GM23338 (cell line): ENCODE results near the gene TENM3. TPM values are rescaled to one million over a fixed set of nuclear protein-coding genes. Genes with fewer than 3 reads are reported as not detected.

Source experiments
- ATAC-seq: fragments of 200-7000 bp; cut with Tn5 transposase; 3 replicates; pipeline ENCODE4 v1.9.1; 2020
- DNase-seq: peaks from one replicate; pipeline ENCODE4 v3.0.0-alpha.2; 2015; ENCODE audit warnings: low spot score
- H2AFZ ChIP-seq: fragments of 200-600 bp; sonication (generic); 2 replicates; pipeline ENCODE4 v1.8.0; 2016; ENCODE audit warnings: antibody characterized with exemption, mild to moderate bottlenecking, moderate library complexity
- H3F3A ChIP-seq: fragments of 200-600 bp; sonication (generic); replicated peaks from 2 replicates; pipeline ENCODE4 v1.8.0; 2017; ENCODE audit warnings: antibody characterized with exemption, mixed run types, low read depth
- H3K27ac ChIP-seq: fragments of 200-600 bp; sonication (generic); 2 replicates; pipeline ENCODE4 v1.6.1; 2016; ENCODE audit warnings: low read depth
- H3K27me3 ChIP-seq: fragments of 200-600 bp; sonication (generic); 2 replicates; pipeline ENCODE4 v1.8.0; 2016; ENCODE audit warnings: mild to moderate bottlenecking, mixed run types, moderate library complexity; ENCODE audit not compliant: insufficient read depth
- H3K36me3 ChIP-seq: fragments of 200-600 bp; sonication (generic); 2 replicates; pipeline ENCODE4 v1.8.0; 2016; ENCODE audit warnings: mild to moderate bottlenecking; ENCODE audit not compliant: insufficient read depth
- H3K4me1 ChIP-seq: fragments of 200-600 bp; sonication (generic); 2 replicates; pipeline ENCODE4 v1.8.0; 2016; ENCODE audit warnings: mild to moderate bottlenecking, moderate library complexity; ENCODE audit not compliant: insufficient read depth
- H3K4me2 ChIP-seq: fragments of 200-600 bp; sonication (generic); 2 replicates; pipeline ENCODE4 v1.7.1; 2017; ENCODE audit warnings: mixed run types
- H3K4me3 ChIP-seq: fragments of 200-600 bp; sonication (generic); 2 replicates; pipeline ENCODE4 v1.6.1; 2016; ENCODE audit warnings: mixed run types
- H3K79me2 ChIP-seq: fragments of 200-600 bp; sonication (generic); replicated peaks from 2 replicates; pipeline ENCODE4 v1.8.0; 2017; ENCODE audit warnings: mild to moderate bottlenecking; ENCODE audit not compliant: insufficient read depth
- H3K9me2 ChIP-seq: fragments of 200-600 bp; sonication (generic); 2 replicates; pipeline ENCODE4 v1.8.0; 2017; ENCODE audit not compliant: insufficient read depth
- H4K20me1 ChIP-seq: fragments of 200-600 bp; sonication (generic); replicated peaks from 2 replicates; pipeline ENCODE4 v1.8.0; 2017; ENCODE audit warnings: mild to moderate bottlenecking; ENCODE audit not compliant: insufficient read depth
- H3K27ac Mint-ChIP-seq: 2 replicates; pipeline ENCODE4 v1.8.0; 2020; ENCODE audit warnings: inconsistent platforms, mild to moderate bottlenecking, moderate library complexity, mixed read lengths
- H3K27me3 Mint-ChIP-seq: 3 replicates; pipeline ENCODE4 v1.8.0; 2022; ENCODE audit warnings: low read depth, mild to moderate bottlenecking, moderate library complexity, mixed read lengths, inconsistent platforms; ENCODE audit not compliant: insufficient read depth, poor library complexity
- H3K36me3 Mint-ChIP-seq: 3 replicates; pipeline ENCODE4 v1.8.0; 2021; ENCODE audit warnings: low read depth, mild to moderate bottlenecking, inconsistent platforms, moderate library complexity, mixed read lengths
- H3K4me1 Mint-ChIP-seq: 3 replicates; pipeline ENCODE4 v1.8.0; 2020; ENCODE audit warnings: mild to moderate bottlenecking, inconsistent platforms, mixed read lengths
- H3K4me3 Mint-ChIP-seq: 3 replicates; pipeline ENCODE4 v1.8.0; 2021; ENCODE audit warnings: moderate library complexity, mild to moderate bottlenecking, inconsistent platforms, mixed read lengths
- H3K9me3 Mint-ChIP-seq: 3 replicates; pipeline ENCODE4 v1.8.0; 2020; ENCODE audit warnings: moderate library complexity, mild to moderate bottlenecking, inconsistent platforms, mixed read lengths
- CREB1 ChIP-seq: fragments of 250-450 bp; sonication (Bioruptor Pico); IDR thresholded peaks from 2 replicates; pipeline ENCODE4 v1.5.0; 2020; ENCODE audit warnings: low read depth, mild to moderate bottlenecking, moderate library complexity
- CTCF ChIP-seq, 2 experiments: fragments of 200-600 bp in 1 of 2; sonication (generic) in 1 of 2; conservative IDR thresholded peaks; 2 replicates each; pipeline versions ENCODE4 v1.5.1 to v1.6.1; 2016 to 2017; ENCODE audit warnings: antibody characterized with exemption in 2 of 2, low read depth in 2 of 2, mild to moderate bottlenecking in 2 of 2, moderate library complexity in 1 of 2
- ETS1 ChIP-seq: IDR thresholded peaks from 2 replicates; pipeline ENCODE4 v1.6.1; 2016; ENCODE audit warnings: antibody characterized with exemption
- EZH2 ChIP-seq: fragments of 200-600 bp; sonication (generic); IDR thresholded peaks from one replicate; pipeline ENCODE4 v1.8.0; 2017; ENCODE audit warnings: antibody characterized with exemption, mild to moderate bottlenecking, low read depth; ENCODE audit not compliant: unreplicated experiment
- EZH2phosphoT487 ChIP-seq: fragments of 200-600 bp; sonication (generic); IDR thresholded peaks from one replicate; pipeline ENCODE4 v1.8.1; 2018; ENCODE audit warnings: antibody characterized with exemption; ENCODE audit not compliant: unreplicated experiment
- JUNB ChIP-seq: IDR thresholded peaks from one replicate; pipeline ENCODE4 v1.6.1; 2016; ENCODE audit warnings: antibody characterized with exemption; ENCODE audit not compliant: unreplicated experiment
- NANOG ChIP-seq: IDR thresholded peaks from 2 replicates; pipeline ENCODE4 v1.6.1; 2016; ENCODE audit warnings: antibody characterized with exemption, borderline replicate concordance
- POLR2AphosphoS5 ChIP-seq: IDR thresholded peaks from 2 replicates; pipeline ENCODE4 v1.6.1; 2016; ENCODE audit warnings: antibody characterized with exemption, low read depth
- REST ChIP-seq: IDR thresholded peaks from one replicate; pipeline ENCODE4 v1.6.1; 2018; ENCODE audit warnings: antibody characterized with exemption; ENCODE audit not compliant: unreplicated experiment
- STAT1 ChIP-seq: IDR thresholded peaks from one replicate; pipeline ENCODE4 v1.6.1; 2016; ENCODE audit warnings: antibody characterized with exemption; ENCODE audit not compliant: unreplicated experiment
- ZNF114 ChIP-seq: fragments of 250-450 bp; sonication (Bioruptor Pico); IDR thresholded peaks from 2 replicates; pipeline ENCODE4 v1.5.0; 2020; ENCODE audit warnings: mild to moderate bottlenecking, moderate library complexity
- ZNF331 ChIP-seq: fragments of 250-450 bp; sonication (Bioruptor Pico); IDR thresholded peaks from 2 replicates; pipeline ENCODE4 v1.5.0; 2020; ENCODE audit warnings: low read depth, mild to moderate bottlenecking, moderate library complexity
- polyA plus RNA-seq: library from polyadenylated mRNA; unstranded; fragments of >200 nt; fragmentation: Nextera tagmentation; extraction: Ambion mirVana; gene quantifications from 2 replicates; pipeline ENCODE4 v1.2.1, GENCODE V29; 2016
- total RNA-seq: library from RNA; depleted of rRNA; stranded (reverse); fragments of >200 nt; shearing (Covaris generic); gene quantifications from 2 replicates; pipeline ENCODE4 v1.2.3, GENCODE V29; 2014
- TF ChIP-seq, protein P1 (sequence below): fragments of 250-450 bp; sonication (Bioruptor Pico); IDR thresholded peaks from 2 replicates; pipeline ENCODE4 v1.5.0; 2020; ENCODE audit warnings: mild to moderate bottlenecking, moderate library complexity

The TENM3 gene
- total and polyA plus RNA-seq, 2 experiments from 2014 or later, result 22.2 to 128 TPM

DNA sequence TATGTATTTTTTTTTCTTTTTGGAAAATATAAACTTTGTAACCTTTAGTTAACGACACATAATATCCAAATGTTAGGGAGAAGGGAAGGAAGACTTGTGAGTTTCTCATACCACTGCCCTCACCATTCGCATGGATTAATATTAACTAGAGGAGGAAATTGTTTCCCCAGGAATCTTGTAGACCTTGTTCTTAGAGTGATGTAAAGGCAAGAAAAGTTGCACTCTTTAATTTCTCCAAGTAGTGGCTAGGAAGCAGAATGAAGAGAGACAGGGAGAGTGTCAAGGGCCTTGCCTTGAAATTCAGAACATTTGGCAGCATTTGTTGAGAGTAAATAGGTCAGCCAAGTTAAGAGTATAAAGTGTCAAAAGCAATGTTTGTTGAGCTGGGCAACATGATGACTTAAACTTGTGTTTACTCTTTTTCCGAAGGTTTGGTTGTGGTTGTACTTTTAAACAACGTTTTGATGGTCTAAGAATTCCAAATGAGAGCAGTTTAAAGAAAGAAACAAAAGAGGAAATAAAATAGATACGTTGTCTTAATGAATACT is 105.7 kb downstream of the TENM3 start:
- Mint-ChIP-seq H3K9me3 (no peaks in the 10 kb centered on the region), H3K36me3 (no peaks in the 10 kb centered on the region), H3K27me3 (peaks cover 1% of the 10 kb centered on the region), H3K27ac (no peak overlapping the region), H3K4me1 (peaks cover 41% of the 10 kb centered on the region), H3K4me3 (no peak overlapping the region)
- DNase-seq (no peak), ATAC-seq (no peak)
- no peak overlapping the region for H2AFZ ChIP-seq
- TF ChIP-seq ZNF114 (CRISPR knock-in tag) (no peak), REST (no peak), EZH2phosphoT487 (no peak), CREB1 (CRISPR knock-in tag) (no peak), ETS1 (no peak), NANOG (no peak), POLR2AphosphoS5 (no peak), EZH2 (no peak), JUNB (no peak), CTCF (conservative IDR thresholded peaks at IDR 0.05; ENCODE audit: low read depth in 2 of 2) (no peak), ZNF331 (CRISPR knock-in tag) (no peak), STAT1 (no peak)
- TF ChIP-seq, protein P1, sequence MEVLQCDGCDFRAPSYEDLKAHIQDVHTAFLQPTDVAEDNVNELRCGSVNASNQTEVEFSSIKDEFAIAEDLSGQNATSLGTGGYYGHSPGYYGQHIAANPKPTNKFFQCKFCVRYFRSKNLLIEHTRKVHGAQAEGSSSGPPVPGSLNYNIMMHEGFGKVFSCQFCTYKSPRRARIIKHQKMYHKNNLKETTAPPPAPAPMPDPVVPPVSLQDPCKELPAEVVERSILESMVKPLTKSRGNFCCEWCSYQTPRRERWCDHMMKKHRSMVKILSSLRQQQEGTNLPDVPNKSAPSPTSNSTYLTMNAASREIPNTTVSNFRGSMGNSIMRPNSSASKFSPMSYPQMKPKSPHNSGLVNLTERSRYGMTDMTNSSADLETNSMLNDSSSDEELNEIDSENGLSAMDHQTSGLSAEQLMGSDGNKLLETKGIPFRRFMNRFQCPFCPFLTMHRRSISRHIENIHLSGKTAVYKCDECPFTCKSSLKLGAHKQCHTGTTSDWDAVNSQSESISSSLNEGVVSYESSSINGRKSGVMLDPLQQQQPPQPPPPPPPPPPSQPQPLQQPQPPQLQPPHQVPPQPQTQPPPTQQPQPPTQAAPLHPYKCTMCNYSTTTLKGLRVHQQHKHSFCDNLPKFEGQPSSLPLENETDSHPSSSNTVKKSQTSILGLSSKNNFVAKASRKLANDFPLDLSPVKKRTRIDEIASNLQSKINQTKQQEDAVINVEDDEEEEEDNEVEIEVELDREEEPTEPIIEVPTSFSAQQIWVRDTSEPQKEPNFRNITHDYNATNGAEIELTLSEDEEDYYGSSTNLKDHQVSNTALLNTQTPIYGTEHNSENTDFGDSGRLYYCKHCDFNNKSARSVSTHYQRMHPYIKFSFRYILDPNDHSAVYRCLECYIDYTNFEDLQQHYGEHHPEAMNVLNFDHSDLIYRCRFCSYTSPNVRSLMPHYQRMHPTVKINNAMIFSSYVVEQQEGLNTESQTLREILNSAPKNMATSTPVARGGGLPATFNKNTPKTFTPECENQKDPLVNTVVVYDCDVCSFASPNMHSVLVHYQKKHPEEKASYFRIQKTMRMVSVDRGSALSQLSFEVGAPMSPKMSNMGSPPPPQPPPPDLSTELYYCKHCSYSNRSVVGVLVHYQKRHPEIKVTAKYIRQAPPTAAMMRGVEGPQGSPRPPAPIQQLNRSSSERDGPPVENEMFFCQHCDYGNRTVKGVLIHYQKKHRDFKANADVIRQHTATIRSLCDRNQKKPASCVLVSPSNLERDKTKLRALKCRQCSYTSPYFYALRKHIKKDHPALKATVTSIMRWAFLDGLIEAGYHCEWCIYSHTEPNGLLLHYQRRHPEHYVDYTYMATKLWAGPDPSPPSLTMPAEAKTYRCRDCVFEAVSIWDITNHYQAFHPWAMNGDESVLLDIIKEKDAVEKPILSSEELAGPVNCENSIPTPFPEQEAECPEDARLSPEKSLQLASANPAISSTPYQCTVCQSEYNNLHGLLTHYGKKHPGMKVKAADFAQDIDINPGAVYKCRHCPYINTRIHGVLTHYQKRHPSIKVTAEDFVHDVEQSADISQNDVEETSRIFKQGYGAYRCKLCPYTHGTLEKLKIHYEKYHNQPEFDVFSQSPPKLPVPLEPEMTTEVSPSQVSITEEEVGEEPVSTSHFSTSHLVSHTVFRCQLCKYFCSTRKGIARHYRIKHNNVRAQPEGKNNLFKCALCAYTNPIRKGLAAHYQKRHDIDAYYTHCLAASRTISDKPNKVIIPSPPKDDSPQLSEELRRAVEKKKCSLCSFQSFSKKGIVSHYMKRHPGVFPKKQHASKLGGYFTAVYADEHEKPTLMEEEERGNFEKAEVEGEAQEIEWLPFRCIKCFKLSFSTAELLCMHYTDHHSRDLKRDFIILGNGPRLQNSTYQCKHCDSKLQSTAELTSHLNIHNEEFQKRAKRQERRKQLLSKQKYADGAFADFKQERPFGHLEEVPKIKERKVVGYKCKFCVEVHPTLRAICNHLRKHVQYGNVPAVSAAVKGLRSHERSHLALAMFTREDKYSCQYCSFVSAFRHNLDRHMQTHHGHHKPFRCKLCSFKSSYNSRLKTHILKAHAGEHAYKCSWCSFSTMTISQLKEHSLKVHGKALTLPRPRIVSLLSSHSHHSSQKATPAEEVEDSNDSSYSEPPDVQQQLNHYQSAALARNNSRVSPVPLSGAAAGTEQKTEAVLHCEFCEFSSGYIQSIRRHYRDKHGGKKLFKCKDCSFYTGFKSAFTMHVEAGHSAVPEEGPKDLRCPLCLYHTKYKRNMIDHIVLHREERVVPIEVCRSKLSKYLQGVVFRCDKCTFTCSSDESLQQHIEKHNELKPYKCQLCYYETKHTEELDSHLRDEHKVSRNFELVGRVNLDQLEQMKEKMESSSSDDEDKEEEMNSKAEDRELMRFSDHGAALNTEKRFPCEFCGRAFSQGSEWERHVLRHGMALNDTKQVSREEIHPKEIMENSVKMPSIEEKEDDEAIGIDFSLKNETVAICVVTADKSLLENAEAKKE (CRISPR knock-in tag), result no peak
- H3K27me3 ChIP-seq, result no peaks in the 10 kb centered on the region
- no peak overlapping the region for H3K27ac ChIP-seq
- H3K4me3 ChIP-seq, result no peak overlapping the region
- no peaks in the 10 kb centered on the region for H3K9me2 ChIP-seq
- H3F3A ChIP-seq, result no peaks in the 10 kb centered on the region
- H3K4me2 ChIP-seq, result no peak overlapping the region
- no peaks in the 10 kb centered on the region for H4K20me1 ChIP-seq
- peaks cover 16% of the 10 kb centered on the region for H3K4me1 ChIP-seq
- no peaks in the 10 kb centered on the region for H3K36me3 ChIP-seq
- H3K79me2 ChIP-seq, result no peaks in the 10 kb centered on the region
